Left ventricle myocardium inferior (tissue), 1 donor: ENCODE measurements around the gene SYTL2. TPM values are rescaled to one million over a fixed set of nuclear protein-coding genes. Genes with fewer than 3 reads are reported as not detected.
"Not testable (repeated sequence)": the region's sequence is repeated elsewhere in the genome, so short reads cannot be mapped to it uniquely, and the experiment has no call there.

Experiments used
- DNase-seq: peaks from one replicate; pipeline ENCODE4 v3.0.0-alpha.2; 2020
- H3K27ac ChIP-seq: fragments of 200-600 bp; replicated peaks from 2 replicates; pipeline ENCODE4 v1.8.0; 2021
- H3K27me3 ChIP-seq: fragments of 200-600 bp; 2 replicates; pipeline ENCODE4 v1.8.0; 2021; ENCODE audit warnings: low read depth
- H3K36me3 ChIP-seq: fragments of 200-600 bp; 2 replicates; pipeline ENCODE4 v1.8.0; 2021
- H3K4me1 ChIP-seq: fragments of 200-600 bp; 2 replicates; pipeline ENCODE4 v1.8.0; 2021
- H3K4me3 ChIP-seq: fragments of 200-600 bp; 2 replicates; pipeline ENCODE4 v1.8.0; 2021; ENCODE audit warnings: mild to moderate bottlenecking, moderate library complexity
- H3K9me3 ChIP-seq: fragments of 200-600 bp; replicated peaks from 2 replicates; pipeline ENCODE4 v1.8.0; 2021
- intact Hi-C: fragments of 100-400 bp; cut with micrococcal nuclease; formaldehyde crosslinking; loops from one replicate; pipeline ENCODE4 v1.11.0; 2022
- total RNA-seq: library from RNA; stranded (reverse); fragmentation: NEBNext Ultra II Directional; extraction: Animal tissue kit (Norgen Biotek cat#: 25700); gene quantifications from one replicate; pipeline ENCODE4 v1.2.1, GENCODE V29; 2021
- TF ChIP-seq, protein P1 (sequence below): fragments of 200-600 bp; IDR thresholded peaks from 2 replicates; pipeline ENCODE4 v1.8.0; 2021; ENCODE audit warnings: antibody characterized with exemption, mild to moderate bottlenecking, borderline replicate concordance
- donor health status: DM: no; HTN: yes; CAD: no; lungs with severe emphysema.

SYTL2 gene
- total RNA-seq, 1 donor from 2014 or later, result 3.8 TPM

- Histone ChIP-seq H3K4me1 (peaks cover 71% of the 10 kb centered on the region), H3K9me3 (no peaks in the 10 kb centered on the region), H3K4me3 (peak overlapping the region; percentile 88), H3K27me3 (no peaks in the 10 kb centered on the region), H3K36me3 (peaks cover 19% of the 10 kb centered on the region), H3K27ac (peak overlapping the region; percentile 95)
- intact Hi-C loops, result no loop called here
- TF ChIP-seq, protein P1, sequence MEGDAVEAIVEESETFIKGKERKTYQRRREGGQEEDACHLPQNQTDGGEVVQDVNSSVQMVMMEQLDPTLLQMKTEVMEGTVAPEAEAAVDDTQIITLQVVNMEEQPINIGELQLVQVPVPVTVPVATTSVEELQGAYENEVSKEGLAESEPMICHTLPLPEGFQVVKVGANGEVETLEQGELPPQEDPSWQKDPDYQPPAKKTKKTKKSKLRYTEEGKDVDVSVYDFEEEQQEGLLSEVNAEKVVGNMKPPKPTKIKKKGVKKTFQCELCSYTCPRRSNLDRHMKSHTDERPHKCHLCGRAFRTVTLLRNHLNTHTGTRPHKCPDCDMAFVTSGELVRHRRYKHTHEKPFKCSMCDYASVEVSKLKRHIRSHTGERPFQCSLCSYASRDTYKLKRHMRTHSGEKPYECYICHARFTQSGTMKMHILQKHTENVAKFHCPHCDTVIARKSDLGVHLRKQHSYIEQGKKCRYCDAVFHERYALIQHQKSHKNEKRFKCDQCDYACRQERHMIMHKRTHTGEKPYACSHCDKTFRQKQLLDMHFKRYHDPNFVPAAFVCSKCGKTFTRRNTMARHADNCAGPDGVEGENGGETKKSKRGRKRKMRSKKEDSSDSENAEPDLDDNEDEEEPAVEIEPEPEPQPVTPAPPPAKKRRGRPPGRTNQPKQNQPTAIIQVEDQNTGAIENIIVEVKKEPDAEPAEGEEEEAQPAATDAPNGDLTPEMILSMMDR, result no peak
- no peak for DNase-seq
Measured at GRCh38 chr11:85663080-85663752, 147.7 kb downstream of the SYTL2 start.

- intact Hi-C loops, result no loop called here
- Histone ChIP-seq H3K4me1 (peaks cover 82% of the 10 kb centered on the region), H3K36me3 (peaks cover 26% of the 10 kb centered on the region), H3K4me3 (peak overlapping the region; percentile 88), H3K27ac (no peak overlapping the region), H3K27me3 (no peaks in the 10 kb centered on the region), H3K9me3 (no peaks in the 10 kb centered on the region)
- TF ChIP-seq, protein P1, result no peak
- no peak for DNase-seq
Measured at GRCh38 chr11:85661972-85662664, 148.8 kb downstream of the SYTL2 start.

DNA sequence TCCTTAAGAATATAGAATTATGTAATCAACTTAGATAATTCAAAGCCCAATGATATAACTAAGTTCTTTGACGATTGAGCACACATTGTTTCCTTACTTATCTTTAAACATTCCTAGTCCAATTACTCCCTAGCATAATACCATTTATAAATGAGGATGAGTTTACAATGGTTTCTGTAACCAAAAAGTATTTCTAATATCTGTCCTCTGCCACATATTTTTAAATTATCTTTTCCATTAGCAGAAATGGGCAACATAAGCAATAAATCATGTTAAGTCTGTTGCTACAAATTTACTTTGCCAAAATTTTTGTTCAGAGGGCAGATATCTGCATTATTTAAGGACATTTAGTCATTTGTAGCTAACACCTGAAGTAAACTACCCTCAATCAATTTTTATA is 152.8 kb downstream of the SYTL2 start:
- Histone ChIP-seq H3K9me3 (no peaks in the 10 kb centered on the region), H3K4me3 (no peak overlapping the region), H3K4me1 (peaks cover 68% of the 10 kb centered on the region), H3K27ac (no peak overlapping the region), H3K27me3 (no peaks in the 10 kb centered on the region), H3K36me3 (peaks cover 56% of the 10 kb centered on the region)
- TF ChIP-seq, protein P1, result no peak
- no peak for DNase-seq
- intact Hi-C loops, result no loop called here

GRCh38 chr11:85656777-85657176 is 154.2 kb downstream of the SYTL2 start:
- no peak overlapping the region for H3K4me3 ChIP-seq
- TF ChIP-seq, protein P1, result no peak
- no peaks in the 10 kb centered on the region for H3K9me3 ChIP-seq
- H3K4me1 ChIP-seq, result peaks cover 65% of the 10 kb centered on the region
- intact Hi-C loops, result no loop called here
- H3K27me3 ChIP-seq, result no peaks in the 10 kb centered on the region
- H3K36me3 ChIP-seq, result peaks cover 58% of the 10 kb centered on the region
- no peak for DNase-seq
- H3K27ac ChIP-seq, result no peak overlapping the region

DNA sequence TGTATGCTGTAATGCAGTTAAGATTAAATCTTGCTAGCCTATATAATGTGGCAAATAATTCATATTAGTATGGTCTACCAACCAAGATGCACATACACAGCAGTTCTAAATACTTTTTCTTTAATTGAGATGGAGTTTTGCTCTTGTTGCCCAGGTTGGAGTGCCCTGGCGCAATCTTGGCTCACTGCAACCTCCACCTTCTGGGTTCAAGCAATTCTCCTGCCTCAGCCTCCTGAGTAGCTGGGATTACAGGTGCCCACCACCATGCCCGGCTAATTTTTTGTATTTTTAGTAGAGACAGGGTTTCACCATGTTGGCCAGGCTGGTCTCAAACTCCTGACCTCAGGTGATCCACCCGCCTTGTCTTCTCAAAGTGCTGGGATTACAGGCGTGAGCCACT is 156.6 kb downstream of the SYTL2 start:
- H3K9me3 ChIP-seq, DNase-seq, H3K27me3 ChIP-seq, H3K4me3 ChIP-seq, H3K27ac ChIP-seq, intact Hi-C loops: not testable (repeated sequence)
- Histone ChIP-seq H3K4me1 (peaks cover 42% of the 10 kb centered on the region), H3K36me3 (peaks cover 55% of the 10 kb centered on the region)

- H3K36me3 ChIP-seq, result peaks cover 46% of the 10 kb centered on the region
- intact Hi-C loops, result no loop called here
Measured at GRCh38 chr11:85652786-85653447, 158.0 kb downstream of the SYTL2 start.

More at GRCh38 chr11:85652786-85653447, 158.0 kb downstream of the SYTL2 start:
- Histone ChIP-seq H3K27me3 (no peaks in the 10 kb centered on the region), H3K4me1 (peaks cover 42% of the 10 kb centered on the region), H3K4me3 (no peak overlapping the region), H3K9me3 (no peaks in the 10 kb centered on the region), H3K27ac (no peak overlapping the region)
- DNase-seq, result no peak
- TF ChIP-seq, protein P1, result no peak
